Epithelial cell of proximal tubule (primary cell): ENCODE measurements around the gene SNX10. TPM values are rescaled to one million over a fixed set of nuclear protein-coding genes. Genes with fewer than 3 reads are reported as not detected.

Source experiments
- DNase-seq: peaks from one replicate; pipeline ENCODE4 v3.0.0-alpha.2; 2011; ENCODE audit warnings: low read depth
- H3K4me3 ChIP-seq: 2 replicates; pipeline ENCODE4 v1.5.1; 2011; ENCODE audit warnings: low read depth, mild to moderate bottlenecking, low read length
- total RNA-seq: library from RNA; depleted of rRNA; stranded (reverse); fragments of >200 nt; gene quantifications from 2 replicates; pipeline ENCODE4 v1.2.3, GENCODE V29; 2015
- TF ChIP-seq, protein P1 (sequence below): conservative IDR thresholded peaks from 2 replicates; pipeline ENCODE4 v1.5.1; 2012; ENCODE audit warnings: low read depth, mild to moderate bottlenecking, low read length

Gene SNX10
- total RNA-seq, 1 donor from 2014 or later: 29.0 TPM

DNA sequence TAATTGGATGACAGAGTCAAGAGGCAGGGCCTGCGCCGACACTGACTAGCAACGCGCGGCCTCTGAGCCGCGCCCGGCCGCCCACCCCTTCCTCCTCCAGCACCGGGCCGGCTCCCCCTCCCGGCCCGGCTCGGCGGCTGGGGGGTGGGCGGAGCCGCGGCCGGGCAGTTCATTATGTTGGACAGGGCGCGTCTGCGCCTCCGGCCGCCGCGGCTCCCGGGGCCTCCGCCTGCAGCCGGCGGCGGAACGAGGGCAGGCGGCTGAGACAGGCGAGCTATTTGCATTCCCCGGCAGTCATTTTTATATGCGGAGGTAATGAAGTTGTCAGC lies 106.7 kb downstream of the SNX10 start:
- DNase-seq: no peak
- TF ChIP-seq, protein P1, sequence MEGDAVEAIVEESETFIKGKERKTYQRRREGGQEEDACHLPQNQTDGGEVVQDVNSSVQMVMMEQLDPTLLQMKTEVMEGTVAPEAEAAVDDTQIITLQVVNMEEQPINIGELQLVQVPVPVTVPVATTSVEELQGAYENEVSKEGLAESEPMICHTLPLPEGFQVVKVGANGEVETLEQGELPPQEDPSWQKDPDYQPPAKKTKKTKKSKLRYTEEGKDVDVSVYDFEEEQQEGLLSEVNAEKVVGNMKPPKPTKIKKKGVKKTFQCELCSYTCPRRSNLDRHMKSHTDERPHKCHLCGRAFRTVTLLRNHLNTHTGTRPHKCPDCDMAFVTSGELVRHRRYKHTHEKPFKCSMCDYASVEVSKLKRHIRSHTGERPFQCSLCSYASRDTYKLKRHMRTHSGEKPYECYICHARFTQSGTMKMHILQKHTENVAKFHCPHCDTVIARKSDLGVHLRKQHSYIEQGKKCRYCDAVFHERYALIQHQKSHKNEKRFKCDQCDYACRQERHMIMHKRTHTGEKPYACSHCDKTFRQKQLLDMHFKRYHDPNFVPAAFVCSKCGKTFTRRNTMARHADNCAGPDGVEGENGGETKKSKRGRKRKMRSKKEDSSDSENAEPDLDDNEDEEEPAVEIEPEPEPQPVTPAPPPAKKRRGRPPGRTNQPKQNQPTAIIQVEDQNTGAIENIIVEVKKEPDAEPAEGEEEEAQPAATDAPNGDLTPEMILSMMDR: no peak
- peak overlapping the region; percentile 68 for H3K4me3 ChIP-seq

DNA sequence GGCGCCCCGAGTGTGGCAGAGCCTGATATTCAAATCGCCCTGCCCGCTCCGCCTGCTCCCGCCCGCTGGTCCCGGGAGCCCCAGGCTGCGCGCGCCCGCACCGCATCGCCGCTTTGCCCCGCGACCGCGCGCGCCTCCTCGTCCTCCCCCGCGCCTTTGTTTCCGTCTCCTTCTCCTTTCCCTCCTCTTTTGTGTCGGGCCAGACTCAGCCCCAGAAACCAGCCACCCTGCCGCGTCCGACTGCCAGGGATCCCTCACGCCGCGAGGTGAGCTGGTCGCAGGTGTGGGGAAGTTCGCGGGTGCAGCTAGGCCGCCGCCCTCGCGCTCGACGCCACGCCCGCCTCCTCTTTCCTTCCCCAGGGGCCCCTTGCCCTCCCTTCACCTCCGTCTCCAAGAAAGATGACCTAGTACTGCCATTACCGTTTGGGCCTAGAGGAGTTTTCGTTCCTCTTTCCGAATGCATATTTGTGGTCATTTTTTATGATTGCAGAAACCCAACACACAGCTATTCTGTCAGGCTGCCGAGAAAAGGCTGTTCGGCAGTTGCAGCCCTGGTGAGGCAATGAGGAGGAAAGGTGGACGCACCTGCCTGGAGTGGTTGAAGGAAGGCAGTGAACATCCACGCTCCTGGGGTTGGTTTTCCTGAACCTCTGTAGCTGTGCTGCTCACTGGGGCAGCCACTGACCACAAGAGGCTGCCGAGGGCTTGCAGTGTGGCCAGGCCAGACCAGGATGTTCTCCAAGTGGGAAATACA lies 107.3 kb downstream of the SNX10 start:
- peak overlapping the region; percentile 68 for H3K4me3 ChIP-seq
- TF ChIP-seq, protein P1: peak; percentile 63
- peak; percentile 30 for DNase-seq

DNA sequence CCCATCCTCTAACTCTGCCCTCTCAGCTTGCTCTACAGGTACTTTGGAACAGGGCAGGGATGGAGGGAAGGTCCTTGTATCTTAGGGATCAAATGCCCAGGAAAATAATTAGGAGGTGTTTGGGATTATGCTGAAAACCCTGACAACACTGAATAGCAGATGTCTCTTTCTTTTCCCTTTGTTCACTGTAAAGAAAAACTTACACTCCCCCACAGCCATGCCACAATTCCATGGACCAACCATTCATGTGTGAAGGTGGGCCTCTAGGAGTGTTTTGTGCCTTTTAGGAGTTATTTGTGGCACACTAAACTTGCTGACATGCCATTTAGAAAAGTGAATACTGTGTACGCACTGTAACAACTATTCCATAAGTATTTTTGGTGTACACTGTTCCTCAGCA lies 108.1 kb downstream of the SNX10 start:
- TF ChIP-seq, protein P1: no peak
- H3K4me3 ChIP-seq: peak overlapping the region; percentile 6
- no peak for DNase-seq

DNA sequence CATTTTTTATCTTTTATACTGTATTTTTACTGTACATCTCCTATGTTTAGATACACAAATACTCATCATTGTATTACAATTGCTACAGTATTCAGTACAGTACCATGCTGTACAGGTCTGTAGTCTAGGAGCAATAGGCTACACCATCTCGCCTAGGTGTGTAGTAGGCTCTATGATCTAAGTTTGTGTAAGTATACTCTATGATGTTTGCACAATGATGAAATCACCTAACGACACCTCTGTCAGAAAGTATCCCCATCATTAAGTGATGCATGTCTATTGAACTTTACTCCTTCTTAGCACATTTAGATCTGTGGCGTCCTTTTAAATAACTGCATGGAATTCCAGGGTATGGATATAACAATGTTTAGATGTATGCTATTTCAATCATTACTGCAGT lies 112.0 kb downstream of the SNX10 start:
- H3K4me3 ChIP-seq: no peak overlapping the region

DNA sequence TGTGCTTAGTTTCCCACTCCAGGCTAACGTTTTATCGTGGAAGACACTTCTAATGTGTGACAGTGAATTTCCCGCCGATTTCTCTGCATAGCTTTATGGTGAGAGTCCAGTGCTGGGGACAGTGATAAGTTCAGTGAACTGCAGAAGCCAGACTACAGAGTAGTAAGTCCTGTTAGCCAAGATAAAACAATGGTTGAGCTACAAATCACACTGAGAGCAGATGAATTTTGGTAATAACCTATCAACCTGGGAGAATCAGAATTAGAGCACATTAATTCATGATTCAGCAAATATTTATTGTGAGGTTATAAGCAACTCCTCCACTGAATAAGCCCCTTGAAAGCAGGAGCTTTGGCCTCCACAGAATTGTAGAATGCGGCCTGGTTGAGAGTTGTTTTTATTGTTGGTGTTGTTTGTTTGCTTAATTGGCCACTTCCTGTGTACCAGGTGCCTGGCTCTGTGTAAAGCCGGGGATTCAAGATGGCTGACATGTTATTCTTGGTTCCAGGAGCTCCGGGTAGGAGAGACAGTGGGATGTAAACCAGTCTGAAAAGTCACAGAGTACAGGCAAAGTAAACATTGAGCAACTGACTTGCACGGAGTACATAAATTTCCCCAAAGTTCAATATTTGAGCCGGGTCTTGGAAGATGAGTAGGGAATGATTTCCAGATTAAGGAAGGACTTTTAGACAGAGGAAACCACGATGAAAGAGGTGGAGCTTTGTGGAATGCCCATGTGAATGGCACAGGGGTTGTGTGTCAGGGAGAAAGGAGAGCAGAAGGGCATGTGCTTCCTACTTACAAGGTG lies 112.7 kb downstream of the SNX10 start:
- no peak for DNase-seq
- TF ChIP-seq, protein P1: no peak
- no peak overlapping the region for H3K4me3 ChIP-seq

More for the DNA sequence above, 112.0 kb downstream of the SNX10 start:
- TF ChIP-seq, protein P1: no peak
- no peak for DNase-seq

DNA sequence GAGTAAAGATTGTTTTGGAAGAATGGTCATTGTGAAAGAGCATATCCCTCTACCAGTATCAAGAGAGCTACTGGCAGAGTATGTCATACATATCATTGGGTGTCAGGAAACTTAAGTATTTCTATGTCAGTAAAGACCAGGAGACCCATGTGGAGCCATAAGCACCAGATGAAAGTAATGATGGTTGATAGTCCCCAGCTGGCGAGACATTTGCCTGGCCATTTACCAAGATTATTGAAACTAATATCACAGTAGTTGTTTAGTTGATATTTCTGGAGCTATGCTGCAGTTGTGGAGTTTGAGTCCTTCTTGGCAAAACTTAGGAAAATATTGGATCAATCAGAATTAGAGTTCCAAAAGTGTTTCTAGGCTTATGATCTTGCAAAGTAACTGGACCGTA lies 114.8 kb downstream of the SNX10 start:
- no peak overlapping the region for H3K4me3 ChIP-seq
- no peak for DNase-seq
- TF ChIP-seq, protein P1: no peak
